Measurements from ENCODE around the gene EXTL1.

- TF ChIP-seq CTCF (IDR thresholded peaks at IDR 0.05; ENCODE audit: low read length) (no peak), EZH2 (IDR thresholded peaks at IDR 0.05; ENCODE audit: borderline replicate concordance, low read length) (no peak)
Measured at GRCh38 chr1:26032656-26033357, 11.2 kb downstream of the EXTL1 start.
